ENCODE results near the gene ROPN1L.
"Not testable (repeated sequence)": the region's sequence is repeated elsewhere in the genome, so short reads cannot be mapped to it uniquely, and the experiment has no call there.

ROPN1L gene

DNA sequence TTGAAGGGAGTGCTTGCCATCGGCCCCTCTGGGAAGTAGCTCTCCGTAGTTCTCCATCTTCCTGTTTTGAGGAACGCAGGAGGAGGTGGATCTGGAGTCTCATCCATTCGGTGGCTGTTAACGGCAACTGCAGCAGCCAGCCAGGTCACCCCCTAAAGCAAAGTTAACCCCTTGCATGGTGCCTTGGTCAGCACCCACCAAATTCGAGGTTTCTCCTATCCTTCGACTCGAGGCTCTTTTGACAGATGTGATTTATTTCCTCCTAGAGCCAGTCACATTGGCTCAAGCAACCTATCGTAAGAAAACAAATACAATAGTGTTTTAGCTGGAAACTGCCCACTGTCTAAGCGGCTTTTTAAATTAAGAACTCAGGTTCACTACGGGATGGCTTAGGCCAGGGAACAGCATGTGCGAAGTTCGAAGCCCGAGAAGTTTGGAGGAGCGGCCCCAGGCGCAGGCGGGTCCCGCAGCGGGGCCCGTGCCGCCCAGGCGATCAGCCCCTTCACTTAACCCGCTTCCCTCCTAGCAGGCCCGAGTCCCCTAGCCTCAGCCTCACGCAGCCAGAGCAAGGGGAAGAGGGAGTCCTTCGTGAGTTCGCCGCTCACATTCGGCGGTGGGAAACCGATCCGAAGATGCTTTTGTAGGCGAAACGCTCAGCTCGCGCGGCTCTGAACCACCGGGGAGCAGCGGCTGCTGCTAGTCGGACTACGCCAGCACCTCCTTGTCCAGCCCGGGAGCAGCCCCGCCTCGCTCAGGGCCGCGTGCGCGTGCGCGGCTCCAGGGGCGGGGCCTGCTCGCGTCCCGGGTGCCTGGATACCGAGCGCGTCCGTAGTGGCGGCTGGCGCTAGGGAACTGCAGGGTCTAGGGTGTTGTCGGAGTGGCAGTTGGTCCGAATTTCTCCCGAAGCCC is at the start of gene ROPN1L:
Gene ROPN1L, plus strand, starts transcription at position 797 of the 909 bp plus-strand sequence. CDS start 289 bp downstream, outside the sequence.
- Histone ChIP-seq H3K36me3 (ENCODE audit: insufficient read depth, low read length) (peaks cover 5% of the 10 kb centered on the region; the same call in 1 of the 2 replicates), H3K4me3 (ENCODE audit: low read depth, low read length) (peak within 1 kb of the TSS; percentile 69), H3K27ac (ENCODE audit: low read depth, low read length) (no peak within 1 kb of the TSS), H2AFZ (ENCODE audit: low read length, unreplicated experiment) (peak within 1 kb of the TSS; percentile 73), H3K27me3 (ENCODE audit: insufficient read depth, low read length) (no peaks in the 10 kb centered on the region), H3K79me2 (ENCODE audit: control insufficient read depth, insufficient read depth, low read length, unreplicated experiment) (no peaks in the 10 kb centered on the region), H3K4me1 (ENCODE audit: control insufficient read depth, insufficient read depth, low read length, unreplicated experiment) (no peaks in the 10 kb centered on the region)

DNA sequence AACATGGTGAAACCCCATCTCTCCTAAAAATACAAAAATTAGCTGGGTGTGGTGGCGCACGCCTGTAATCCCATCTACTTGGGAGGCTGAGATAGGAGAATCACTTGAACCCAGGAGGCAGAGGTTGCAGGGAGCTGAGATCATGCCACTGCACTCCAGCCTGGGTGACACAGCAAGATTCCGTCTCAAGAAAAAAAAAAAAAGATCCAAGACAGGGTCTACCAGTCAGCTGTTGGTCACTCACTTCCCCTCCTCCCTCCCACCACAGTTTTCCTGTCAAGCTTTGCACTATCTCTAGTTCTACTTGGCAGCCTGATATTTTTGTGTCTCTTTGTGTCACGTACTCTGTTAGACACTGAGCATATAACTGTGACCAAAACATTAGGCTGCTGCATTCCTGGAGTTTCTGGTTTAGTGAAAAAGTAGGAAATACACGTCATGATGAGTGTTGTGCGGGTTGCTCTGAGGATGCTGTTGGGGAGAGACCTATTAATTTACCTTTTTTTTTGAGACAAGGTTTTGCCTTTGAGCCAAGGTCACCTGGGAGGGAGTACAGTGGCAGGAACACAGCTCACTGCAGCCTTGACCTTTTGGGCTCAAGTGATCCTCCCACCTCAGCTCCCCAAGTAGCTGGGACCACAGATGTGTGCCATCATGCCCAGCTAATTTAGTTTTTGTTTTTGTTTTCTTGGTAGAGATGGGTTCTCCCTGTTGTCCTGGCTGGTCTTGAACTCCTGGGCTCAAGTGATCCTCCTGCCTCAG is 48.9 kb upstream of the ROPN1L start:
- H3K27me3 ChIP-seq (ENCODE audit: insufficient read depth, low read length); H3K79me2 ChIP-seq (ENCODE audit: control insufficient read depth, insufficient read depth, low read length, unreplicated experiment); H3K4me3 ChIP-seq (ENCODE audit: low read depth, low read length); H2AFZ ChIP-seq (ENCODE audit: low read length, unreplicated experiment); H3K27ac ChIP-seq (ENCODE audit: low read depth, low read length); H3K4me1 ChIP-seq (ENCODE audit: control insufficient read depth, insufficient read depth, low read length, unreplicated experiment): not testable (repeated sequence)
- H3K36me3 ChIP-seq (ENCODE audit: insufficient read depth, low read length): peaks cover 47% of the 10 kb centered on the region

DNA sequence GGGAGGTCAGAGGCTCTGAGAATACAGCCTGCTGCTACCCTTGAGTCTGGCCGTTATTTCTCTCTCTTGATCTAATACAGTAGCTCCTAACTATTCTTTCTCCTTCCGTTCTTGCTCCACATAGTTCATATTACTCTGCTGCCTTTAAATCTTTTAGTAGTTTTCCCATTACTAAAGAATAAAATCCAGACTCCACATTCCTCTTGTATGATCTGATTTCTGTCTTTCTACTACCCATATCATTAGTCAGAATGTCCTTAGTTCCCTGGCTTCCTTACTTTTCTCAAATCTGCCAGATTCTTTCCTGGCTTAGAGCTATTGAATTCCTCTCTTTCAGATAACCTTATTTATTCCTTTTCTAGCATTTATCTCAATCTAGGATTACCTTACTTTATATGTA is 48.2 kb upstream of the ROPN1L start:
- Histone ChIP-seq H3K36me3 (ENCODE audit: insufficient read depth, low read length) (peaks cover 52% of the 10 kb centered on the region), H3K27ac (ENCODE audit: low read depth, low read length) (no peak overlapping the region), H3K27me3 (ENCODE audit: insufficient read depth, low read length) (no peaks in the 10 kb centered on the region), H3K79me2 (ENCODE audit: control insufficient read depth, insufficient read depth, low read length, unreplicated experiment) (peaks cover 4% of the 10 kb centered on the region), H2AFZ (ENCODE audit: low read length, unreplicated experiment) (no peak overlapping the region), H3K4me3 (ENCODE audit: low read depth, low read length) (no peak overlapping the region), H3K4me1 (ENCODE audit: control insufficient read depth, insufficient read depth, low read length, unreplicated experiment) (no peaks in the 10 kb centered on the region)

DNA sequence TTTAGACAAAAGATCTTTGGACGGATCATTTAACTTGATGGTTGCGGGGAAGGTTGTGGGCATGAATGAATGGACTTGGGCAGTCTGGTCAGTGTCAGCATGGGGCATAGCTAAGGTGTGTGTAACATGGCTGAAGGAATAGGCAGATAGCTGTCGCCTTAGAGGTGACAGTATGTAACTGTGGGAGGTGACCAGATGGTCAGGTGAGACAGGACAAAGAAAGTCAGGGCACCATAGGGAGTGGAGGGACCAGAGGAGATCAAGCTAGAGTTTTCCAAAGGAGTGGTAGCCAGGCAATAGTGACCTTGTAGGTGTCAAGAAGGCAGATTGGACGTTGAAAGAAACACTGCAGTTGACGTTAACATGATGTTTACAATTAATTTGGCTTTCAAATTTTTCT is 45.1 kb upstream of the ROPN1L start:
- H3K4me1 ChIP-seq (ENCODE audit: control insufficient read depth, insufficient read depth, low read length, unreplicated experiment): peaks cover 12% of the 10 kb centered on the region
- no peak overlapping the region for H3K27ac ChIP-seq (ENCODE audit: low read depth, low read length)
- H2AFZ ChIP-seq (ENCODE audit: low read length, unreplicated experiment): no peak overlapping the region
- H3K79me2 ChIP-seq (ENCODE audit: control insufficient read depth, insufficient read depth, low read length, unreplicated experiment): no peaks in the 10 kb centered on the region
- H3K36me3 ChIP-seq (ENCODE audit: insufficient read depth, low read length): peaks cover 41% of the 10 kb centered on the region
- no peak overlapping the region for H3K4me3 ChIP-seq (ENCODE audit: low read depth, low read length)
- no peaks in the 10 kb centered on the region for H3K27me3 ChIP-seq (ENCODE audit: insufficient read depth, low read length)

DNA sequence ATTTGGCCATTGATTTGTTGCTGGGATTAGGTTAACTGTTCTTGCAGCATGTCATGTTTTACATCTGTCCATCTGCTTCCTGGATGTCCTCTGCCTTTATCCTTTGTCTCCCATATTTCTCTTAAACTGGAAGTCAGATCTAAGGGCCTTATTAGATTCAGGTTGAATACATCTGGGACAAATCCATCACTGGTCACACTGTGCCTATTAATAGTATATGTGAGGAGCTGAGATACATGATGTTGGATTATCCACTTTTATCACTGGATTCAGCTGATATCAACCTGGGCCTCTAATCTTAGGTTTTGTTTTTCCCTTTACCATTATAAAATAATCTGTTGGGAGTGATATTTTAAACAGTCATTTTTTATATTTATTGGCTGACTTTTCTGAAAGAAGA is 41.8 kb upstream of the ROPN1L start:
- H3K27me3 ChIP-seq (ENCODE audit: insufficient read depth, low read length): no peaks in the 10 kb centered on the region
- H3K36me3 ChIP-seq (ENCODE audit: insufficient read depth, low read length): peaks cover 37% of the 10 kb centered on the region
- no peak overlapping the region for H2AFZ ChIP-seq (ENCODE audit: low read length, unreplicated experiment)
- no peaks in the 10 kb centered on the region for H3K79me2 ChIP-seq (ENCODE audit: control insufficient read depth, insufficient read depth, low read length, unreplicated experiment)
- no peak overlapping the region for H3K27ac ChIP-seq (ENCODE audit: low read depth, low read length)
- H3K4me1 ChIP-seq (ENCODE audit: control insufficient read depth, insufficient read depth, low read length, unreplicated experiment): peaks cover 12% of the 10 kb centered on the region
- no peak overlapping the region for H3K4me3 ChIP-seq (ENCODE audit: low read depth, low read length)

DNA sequence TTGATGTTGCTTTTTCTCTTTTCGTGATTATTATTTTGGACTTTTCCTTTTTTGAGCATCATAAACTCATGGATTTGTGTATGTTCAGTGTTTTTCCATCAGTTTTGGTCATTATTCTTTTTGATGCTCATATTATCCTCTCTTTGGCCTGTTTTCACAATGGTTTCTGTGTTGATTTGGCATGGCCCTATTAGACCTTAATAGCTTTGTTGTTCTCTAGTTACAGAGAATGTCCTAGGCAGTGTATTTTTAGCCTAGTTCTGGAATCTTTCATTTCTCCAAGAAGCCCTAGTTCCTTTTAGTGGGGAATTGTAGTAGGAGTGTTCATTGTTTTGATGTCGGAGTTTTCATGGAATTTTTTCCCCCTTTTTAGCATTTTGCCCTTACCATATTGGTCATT is 41.3 kb upstream of the ROPN1L start:
- Histone ChIP-seq H2AFZ (ENCODE audit: low read length, unreplicated experiment) (no peak overlapping the region), H3K36me3 (ENCODE audit: insufficient read depth, low read length) (peaks cover 39% of the 10 kb centered on the region), H3K4me1 (ENCODE audit: control insufficient read depth, insufficient read depth, low read length, unreplicated experiment) (peaks cover 12% of the 10 kb centered on the region), H3K27me3 (ENCODE audit: insufficient read depth, low read length) (no peaks in the 10 kb centered on the region), H3K4me3 (ENCODE audit: low read depth, low read length) (no peak overlapping the region), H3K79me2 (ENCODE audit: control insufficient read depth, insufficient read depth, low read length, unreplicated experiment) (no peaks in the 10 kb centered on the region), H3K27ac (ENCODE audit: low read depth, low read length) (peak overlapping the region; percentile 22; the same call in 1 of the 2 replicates)

DNA sequence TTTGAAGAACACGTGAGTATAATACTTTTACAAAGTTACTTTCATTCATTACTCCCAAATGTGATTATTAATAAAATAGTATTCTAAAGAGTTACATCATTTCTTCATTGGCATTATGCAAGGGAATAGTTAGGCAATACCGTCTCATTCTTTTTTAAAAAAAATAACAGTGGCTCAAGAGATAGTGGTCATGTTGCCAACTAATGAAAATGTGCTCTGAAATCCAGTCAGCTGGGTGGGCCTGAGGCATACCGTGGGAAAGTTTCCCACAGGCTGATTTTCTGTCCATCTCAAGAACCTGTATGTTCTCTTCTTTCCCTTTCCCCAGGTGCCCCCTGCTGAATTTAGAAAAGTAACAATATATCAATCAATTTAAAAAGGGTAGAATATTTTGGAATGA is 40.8 kb upstream of the ROPN1L start:
- no peaks in the 10 kb centered on the region for H3K79me2 ChIP-seq (ENCODE audit: control insufficient read depth, insufficient read depth, low read length, unreplicated experiment)
- H2AFZ ChIP-seq (ENCODE audit: low read length, unreplicated experiment): no peak overlapping the region
- no peaks in the 10 kb centered on the region for H3K27me3 ChIP-seq (ENCODE audit: insufficient read depth, low read length)
- H3K36me3 ChIP-seq (ENCODE audit: insufficient read depth, low read length): peaks cover 35% of the 10 kb centered on the region
- H3K27ac ChIP-seq (ENCODE audit: low read depth, low read length): peak overlapping the region; percentile 22; the same call in 1 of the 2 replicates
- H3K4me1 ChIP-seq (ENCODE audit: control insufficient read depth, insufficient read depth, low read length, unreplicated experiment): peaks cover 12% of the 10 kb centered on the region
- no peak overlapping the region for H3K4me3 ChIP-seq (ENCODE audit: low read depth, low read length)

DNA sequence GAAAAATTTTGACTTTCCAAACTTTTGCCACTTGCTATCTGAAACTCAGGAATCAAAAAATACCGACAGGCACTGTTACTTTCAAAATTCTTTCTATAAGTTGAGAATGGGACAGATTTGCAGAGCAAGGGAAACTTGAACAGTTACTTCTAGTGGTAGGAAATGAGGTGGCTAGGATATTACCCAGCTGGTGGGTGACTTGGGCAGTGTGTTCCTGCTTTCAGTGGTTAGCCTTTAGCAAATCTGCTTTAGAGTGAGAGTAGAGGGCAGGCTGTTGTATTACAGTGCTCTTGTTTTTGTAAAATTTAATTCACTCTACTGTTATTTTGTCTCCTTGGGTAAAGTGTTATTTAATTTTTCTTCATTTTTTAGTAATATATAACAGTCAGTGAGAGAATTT is 40.2 kb upstream of the ROPN1L start:
- H3K27ac ChIP-seq (ENCODE audit: low read depth, low read length): no peak overlapping the region
- H2AFZ ChIP-seq (ENCODE audit: low read length, unreplicated experiment): no peak overlapping the region

DNA sequence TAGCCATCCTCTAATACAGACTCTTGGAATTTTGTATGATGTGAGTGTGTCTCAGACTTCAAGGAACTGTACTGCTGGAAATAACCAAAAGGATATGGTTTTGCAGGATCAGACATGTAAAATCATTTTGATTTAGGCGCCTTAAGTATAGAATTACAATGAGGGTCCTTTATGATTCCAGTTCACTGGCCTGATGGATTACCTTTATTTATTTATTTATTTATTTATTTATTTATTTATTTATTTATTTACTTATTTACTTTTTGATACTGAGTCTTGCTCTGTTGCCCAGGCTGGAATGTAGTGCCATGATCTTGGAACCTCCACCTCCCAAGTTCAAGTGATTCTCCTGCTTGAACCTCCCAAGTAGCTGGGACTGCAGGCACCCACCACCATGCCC is 37.9 kb upstream of the ROPN1L start:
- Histone ChIP-seq H3K27ac (ENCODE audit: low read depth, low read length) (no peak overlapping the region), H3K27me3 (ENCODE audit: insufficient read depth, low read length) (no peaks in the 10 kb centered on the region), H2AFZ (ENCODE audit: low read length, unreplicated experiment) (no peak overlapping the region), H3K4me1 (ENCODE audit: control insufficient read depth, insufficient read depth, low read length, unreplicated experiment) (peaks cover 12% of the 10 kb centered on the region), H3K79me2 (ENCODE audit: control insufficient read depth, insufficient read depth, low read length, unreplicated experiment) (no peaks in the 10 kb centered on the region), H3K36me3 (ENCODE audit: insufficient read depth, low read length) (peaks cover 26% of the 10 kb centered on the region), H3K4me3 (ENCODE audit: low read depth, low read length) (no peak overlapping the region)

More for the DNA sequence above, 40.2 kb upstream of the ROPN1L start:
- H3K27me3 ChIP-seq (ENCODE audit: insufficient read depth, low read length): no peaks in the 10 kb centered on the region
- peaks cover 12% of the 10 kb centered on the region for H3K4me1 ChIP-seq (ENCODE audit: control insufficient read depth, insufficient read depth, low read length, unreplicated experiment)
- H3K36me3 ChIP-seq (ENCODE audit: insufficient read depth, low read length): peaks cover 35% of the 10 kb centered on the region
- H3K4me3 ChIP-seq (ENCODE audit: low read depth, low read length): no peak overlapping the region
- no peaks in the 10 kb centered on the region for H3K79me2 ChIP-seq (ENCODE audit: control insufficient read depth, insufficient read depth, low read length, unreplicated experiment)

DNA sequence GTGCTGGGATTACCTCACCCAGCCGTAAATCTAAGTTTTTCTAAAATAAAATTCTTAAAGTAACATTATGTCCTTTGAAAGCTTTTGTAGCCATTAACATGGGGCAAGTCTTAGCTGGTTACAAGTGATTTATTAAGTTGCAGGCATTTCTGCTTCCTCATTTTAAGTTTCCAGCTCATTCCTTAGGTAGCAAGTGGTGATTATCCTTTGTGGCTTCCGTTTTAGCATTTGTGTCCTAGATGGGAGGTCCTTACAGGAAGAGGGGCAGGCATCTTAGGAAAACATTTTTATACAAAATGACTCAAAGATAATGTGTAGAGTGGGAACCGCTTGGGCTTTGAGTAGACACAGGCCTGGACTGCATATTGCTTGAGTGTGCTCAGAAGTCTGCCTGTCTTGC is 35.0 kb upstream of the ROPN1L start:
- H3K4me3 ChIP-seq (ENCODE audit: low read depth, low read length): no peak overlapping the region
- H3K36me3 ChIP-seq (ENCODE audit: insufficient read depth, low read length): peaks cover 36% of the 10 kb centered on the region
- no peaks in the 10 kb centered on the region for H3K4me1 ChIP-seq (ENCODE audit: control insufficient read depth, insufficient read depth, low read length, unreplicated experiment)
- H2AFZ ChIP-seq (ENCODE audit: low read length, unreplicated experiment): no peak overlapping the region
- no peak overlapping the region for H3K27ac ChIP-seq (ENCODE audit: low read depth, low read length)
- H3K79me2 ChIP-seq (ENCODE audit: control insufficient read depth, insufficient read depth, low read length, unreplicated experiment): no peaks in the 10 kb centered on the region
- H3K27me3 ChIP-seq (ENCODE audit: insufficient read depth, low read length): no peaks in the 10 kb centered on the region
